Adrenal gland (tissue), 12 donors: ENCODE data around the gene ANKRD55. TPM values are rescaled to one million over a fixed set of nuclear protein-coding genes. Genes with fewer than 3 reads are reported as not detected.

Experiments used
- DNase-seq, 7 donors: peaks; one replicate each; pipeline ENCODE4 v3.0.0-alpha.2; 2019 to 2020
- H3K27ac ChIP-seq, 5 donors: fragments of 200-600 bp; sonication (generic) in 4 of 5; 1 replicate in 3 of 5; 2 replicates in 2 of 5; pipeline versions ENCODE4 v1.5.1 to v1.8.0; 2016 to 2020; ENCODE audit warnings: mild to moderate bottlenecking in 1 of 5
- H3K27me3 ChIP-seq: fragments of 200-600 bp; 2 replicates; pipeline ENCODE4 v1.8.0; 2021
- H3K36me3 ChIP-seq, 2 donors: fragments of 200-600 bp; replicated peaks in 1 of 2; 1 replicate in 1 of 2; 2 replicates in 1 of 2; pipeline versions ENCODE4 v1.5.1 to v1.8.0; 2018 to 2022
- H3K4me1 ChIP-seq, 2 donors: fragments of 200-600 bp; replicated peaks in 1 of 2; 1 replicate in 1 of 2; 2 replicates in 1 of 2; pipeline versions ENCODE4 v1.5.1 to v1.8.0; 2018 to 2021
- H3K4me3 ChIP-seq, 4 donors: fragments of 200-600 bp; sonication (generic) in 3 of 4; one replicate each; pipeline ENCODE4 v1.5.1; 2016 to 2018
- H3K9me3 ChIP-seq, 3 donors: fragments of 200-600 bp; sonication (generic) in 1 of 3; replicated peaks in 1 of 3; 1 replicate in 2 of 3; 2 replicates in 1 of 3; pipeline versions ENCODE4 v1.5.1 to v1.8.0; 2016 to 2021
- POLR2A ChIP-seq, 2 donors: fragments of 450-650 bp; IDR thresholded peaks; one replicate each; pipeline ENCODE4 v1.6.1; 2017; ENCODE audit warnings: antibody characterized with exemption in 2 of 2, mild to moderate bottlenecking in 2 of 2, moderate library complexity in 1 of 2
- WGBS, 4 donors: extraction: QIAGEN DNeasy Blood & Tissue Kit in 2 of 4; methylation state at CpG; one replicate each; pipeline versions ENCODE4 v1.1.5 to v1.1.7; 2013 to 2017; 5-methylcytosine and 5-hydroxymethylcytosine counted together
- intact Hi-C, 2 donors: fragments of 100-400 bp; cut with DNase I; formaldehyde crosslinking; loops; one replicate each; pipeline versions ENCODE4 v1.14.1 to v1.15.0; 2022 to 2023
- polyA plus RNA-seq, 3 donors: library from polyadenylated mRNA; stranded (reverse); fragments of 200-250 nt in 2 of 3; fragments of 350-450 nt in 1 of 3; fragmentation: Illumina TruSeq in 1 of 3; extraction: RNeasy Lipid Tissue Mini Kit (QIAGEN cat#74804) in 1 of 3; gene quantifications; one replicate each; pipeline ENCODE4 v1.2.3, GENCODE V29; 2013 to 2014
- total RNA-seq, 9 donors: library from RNA; depleted of rRNA in 4 of 9; stranded (reverse); fragments of >200 nt in 4 of 9; fragments of 120-200 nt in 1 of 9; fragmentation: NEBNext Ultra II Directional in 1 of 9; extraction: Animal tissue kit (Norgen Biotek cat#: 25700) in 1 of 9; gene quantifications; one replicate each; pipeline versions ENCODE4 v1.1.0 to v1.2.4, GENCODE V29; 2013 to 2023
- TF ChIP-seq, protein P1 (sequence below), 6 experiments: fragments of 450-650 bp in 4 of 6; fragments of 200-600 bp in 2 of 6; sonication (generic) in 1 of 6; IDR thresholded peaks; 1 replicate in 5 of 6; 2 replicates in 1 of 6; pipeline versions ENCODE4 v1.5.1 to v1.8.0; 2016 to 2021; ENCODE audit warnings: antibody characterized with exemption in 6 of 6, mild to moderate bottlenecking in 2 of 6, moderate library complexity in 1 of 6
- donor health status: healthy with polysubstance abuse.
- donor health status: Bipolar disorder and iron deficiency.
- donor health status: DM: yes; HTN: yes; CAD: no.
- donor health status: DM: no; HTN: no; CAD: no.
- donor health status: DM: no; HTN: no; CAD: no.
- donor health status: DM: yes; HTN: yes; CAD: no.

ANKRD55 gene
- total and polyA plus RNA-seq, 12 donors: 0.03 to 0.81 (median 0.29) TPM; not detected in 4

DNA sequence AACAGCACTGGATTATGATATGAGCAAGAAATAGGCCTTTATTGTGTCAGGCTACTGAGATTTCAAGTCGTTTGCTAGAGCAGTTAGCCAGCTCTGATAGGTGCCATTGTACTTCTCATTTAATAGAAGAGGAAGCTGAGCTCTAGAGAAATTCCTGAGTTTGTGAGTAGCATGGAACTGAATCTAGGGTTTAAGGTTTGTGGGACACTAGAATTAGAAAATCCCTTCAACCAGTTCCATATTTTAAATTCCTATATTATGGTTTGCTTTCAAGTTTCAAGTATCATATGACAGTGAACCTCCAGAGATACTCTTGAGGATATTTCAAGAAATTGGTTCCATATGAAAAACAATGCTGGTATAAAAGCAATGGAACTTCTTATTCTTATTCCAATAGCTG, 87.6 kb downstream of the ANKRD55 start:
- intact Hi-C loops: no loop called here
- no peaks in the 10 kb centered on the region for H3K9me3 ChIP-seq
- H3K27ac ChIP-seq: no peak overlapping the region
- no peaks in the 10 kb centered on the region for H3K27me3 ChIP-seq
- 48 to 67% (median 57%) methylated on average over 1 of the region's 1 CpG for WGBS, 4 donors
- no peak for DNase-seq
- no peaks in the 10 kb centered on the region for H3K36me3 ChIP-seq
- TF ChIP-seq, protein P1, sequence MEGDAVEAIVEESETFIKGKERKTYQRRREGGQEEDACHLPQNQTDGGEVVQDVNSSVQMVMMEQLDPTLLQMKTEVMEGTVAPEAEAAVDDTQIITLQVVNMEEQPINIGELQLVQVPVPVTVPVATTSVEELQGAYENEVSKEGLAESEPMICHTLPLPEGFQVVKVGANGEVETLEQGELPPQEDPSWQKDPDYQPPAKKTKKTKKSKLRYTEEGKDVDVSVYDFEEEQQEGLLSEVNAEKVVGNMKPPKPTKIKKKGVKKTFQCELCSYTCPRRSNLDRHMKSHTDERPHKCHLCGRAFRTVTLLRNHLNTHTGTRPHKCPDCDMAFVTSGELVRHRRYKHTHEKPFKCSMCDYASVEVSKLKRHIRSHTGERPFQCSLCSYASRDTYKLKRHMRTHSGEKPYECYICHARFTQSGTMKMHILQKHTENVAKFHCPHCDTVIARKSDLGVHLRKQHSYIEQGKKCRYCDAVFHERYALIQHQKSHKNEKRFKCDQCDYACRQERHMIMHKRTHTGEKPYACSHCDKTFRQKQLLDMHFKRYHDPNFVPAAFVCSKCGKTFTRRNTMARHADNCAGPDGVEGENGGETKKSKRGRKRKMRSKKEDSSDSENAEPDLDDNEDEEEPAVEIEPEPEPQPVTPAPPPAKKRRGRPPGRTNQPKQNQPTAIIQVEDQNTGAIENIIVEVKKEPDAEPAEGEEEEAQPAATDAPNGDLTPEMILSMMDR (IDR thresholded peaks at IDR 0.05): no peak
- TF ChIP-seq POLR2A (IDR thresholded peaks at IDR 0.05): no peak
- H3K4me3 ChIP-seq: no peak overlapping the region
- H3K4me1 ChIP-seq: no peaks in the 10 kb centered on the region

DNA sequence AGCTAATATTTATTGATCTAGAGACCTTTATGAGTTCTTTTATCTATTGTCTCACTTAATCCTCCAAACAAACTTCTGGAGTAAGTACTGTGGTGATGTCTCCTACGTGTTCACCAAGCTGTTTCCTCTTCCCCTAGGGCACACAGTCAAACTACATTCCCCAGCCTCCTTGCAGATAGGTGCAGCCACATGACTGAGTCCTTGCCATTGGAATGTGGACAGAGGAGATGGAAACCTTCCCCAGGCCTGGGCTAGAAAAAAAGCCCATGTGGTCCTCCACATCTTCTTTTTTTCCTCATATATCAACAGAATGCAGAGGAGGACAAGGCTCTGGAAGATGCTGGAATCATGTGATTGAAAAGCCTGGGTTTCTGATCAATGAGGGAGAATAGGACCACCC, 88.0 kb downstream of the ANKRD55 start:
- Histone ChIP-seq H3K27me3 (no peaks in the 10 kb centered on the region), H3K9me3 (no peaks in the 10 kb centered on the region), H3K4me1 (no peaks in the 10 kb centered on the region), H3K27ac (no peak overlapping the region), H3K4me3 (no peak overlapping the region), H3K36me3 (no peaks in the 10 kb centered on the region)
- DNase-seq: no peak
- WGBS, 4 donors: 58 to 85% (median 73%) methylated on average over 1 of the region's 1 CpG
- TF ChIP-seq POLR2A (IDR thresholded peaks at IDR 0.05): no peak
- TF ChIP-seq, protein P1 (IDR thresholded peaks at IDR 0.05): no peak
- intact Hi-C loops: no loop called here

GRCh38 chr5:56144211-56144610, 88.9 kb downstream of the ANKRD55 start:
- TF ChIP-seq, protein P1 (IDR thresholded peaks at IDR 0.05): no peak
- TF ChIP-seq POLR2A (IDR thresholded peaks at IDR 0.05): no peak
- Histone ChIP-seq H3K27me3 (no peaks in the 10 kb centered on the region), H3K27ac (no peak overlapping the region), H3K36me3 (no peaks in the 10 kb centered on the region), H3K4me3 (no peak overlapping the region), H3K4me1 (no peaks in the 10 kb centered on the region), H3K9me3 (no peaks in the 10 kb centered on the region)
- 88 to 97% (median 96%) methylated on average over 1 of the region's 1 CpG for WGBS, 4 donors
- intact Hi-C loops: no loop called here
- DNase-seq: no peak

DNA sequence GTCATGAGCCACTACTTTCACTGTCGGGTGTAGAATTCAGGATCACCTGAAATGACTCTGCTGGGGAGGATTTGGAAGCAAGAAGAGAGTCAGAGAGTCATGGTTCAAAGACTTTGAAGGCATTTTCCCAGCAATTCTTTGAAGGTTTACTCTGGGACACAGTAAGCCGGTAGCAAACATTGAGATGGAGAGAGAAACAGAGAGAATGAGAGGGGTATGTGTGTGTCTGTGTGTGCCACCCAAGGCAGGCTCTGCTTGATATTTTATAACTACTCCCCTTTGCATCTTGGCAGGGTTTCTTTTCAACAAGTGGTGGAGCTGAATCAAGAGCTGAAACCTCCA, 89.8 kb downstream of the ANKRD55 start:
- H3K4me1 ChIP-seq: no peaks in the 10 kb centered on the region
- whole genome bisulfite sequencing, 4 donors: 91 to 97% (median 95%) methylated on average over 2 of the region's 2 CpGs
- TF ChIP-seq, protein P1 (IDR thresholded peaks at IDR 0.05): no peak
- no peak for TF ChIP-seq POLR2A (IDR thresholded peaks at IDR 0.05)

More for the DNA sequence above, 89.8 kb downstream of the ANKRD55 start:
- intact Hi-C loops: no loop called here
- Histone ChIP-seq H3K36me3 (no peaks in the 10 kb centered on the region), H3K27ac (no peak overlapping the region), H3K27me3 (no peaks in the 10 kb centered on the region), H3K9me3 (no peaks in the 10 kb centered on the region), H3K4me3 (no peak overlapping the region)
- DNase-seq: no peak
